Ovary (tissue), 3 donors: ENCODE measurements around the gene SERAC1.

Experiments
- CTCF ChIP-seq, 3 donors: fragments of 450-650 bp in 2 of 3; fragments of 200-600 bp in 1 of 3; IDR thresholded peaks; one replicate each; pipeline versions ENCODE4 v1.5.1 to v1.8.0; 2016 to 2022; ENCODE audit warnings: antibody characterized with exemption in 3 of 3, mild to moderate bottlenecking in 1 of 3
- EP300 ChIP-seq: sonication (generic); formaldehyde crosslinking; IDR thresholded peaks from one replicate; pipeline ENCODE4 v1.6.1; 2017; ENCODE audit warnings: antibody characterized with exemption
- POLR2A ChIP-seq: fragments of 450-650 bp; IDR thresholded peaks from one replicate; pipeline ENCODE4 v1.6.1; 2017; ENCODE audit warnings: antibody characterized with exemption, mild to moderate bottlenecking, moderate library complexity
- donor health status: DM: no; HTN: no; CAD: no.

GRCh38 chr6:158086054-158086503, 82.0 kb downstream of the SERAC1 start:
- TF ChIP-seq EP300 (no peak), CTCF (IDR thresholded peaks at IDR 0.05) (no peak), POLR2A (no peak)
